ENCODE results near the gene DCLK1. TPM values are rescaled to one million over a fixed set of nuclear protein-coding genes. Genes with fewer than 3 reads are reported as not detected.

DCLK1 gene
- total RNA-seq, 2 donors from 2014 or later: 25.6 to 27.8 TPM

DNA sequence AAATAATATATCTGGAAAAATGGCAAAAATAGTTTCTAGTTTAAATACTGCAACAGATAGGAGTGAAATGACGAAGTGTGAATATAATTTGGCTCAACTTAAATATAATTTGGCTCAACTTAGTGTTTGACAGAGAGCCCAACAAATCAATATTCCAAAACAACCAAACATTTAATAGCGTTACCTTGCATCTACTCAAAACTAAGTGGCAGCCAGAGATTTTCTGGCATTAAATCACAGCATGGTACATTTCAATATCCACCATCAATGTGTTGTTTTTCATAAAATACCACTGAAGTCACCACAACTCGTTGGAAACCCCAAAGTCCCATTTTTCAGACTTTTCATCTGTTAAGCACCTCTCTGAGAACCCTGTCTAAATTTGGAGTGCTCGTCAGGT, 69.6 kb downstream of the DCLK1 start:
- H3K27me3 ChIP-seq (replicated peaks; ENCODE audit: insufficient read depth): no peaks in the 10 kb centered on the region
- no peak for ATAC-seq (ENCODE audit: insufficient number of reproducible peaks, low FRiP score, low read depth)
- TF ChIP-seq, protein P1, sequence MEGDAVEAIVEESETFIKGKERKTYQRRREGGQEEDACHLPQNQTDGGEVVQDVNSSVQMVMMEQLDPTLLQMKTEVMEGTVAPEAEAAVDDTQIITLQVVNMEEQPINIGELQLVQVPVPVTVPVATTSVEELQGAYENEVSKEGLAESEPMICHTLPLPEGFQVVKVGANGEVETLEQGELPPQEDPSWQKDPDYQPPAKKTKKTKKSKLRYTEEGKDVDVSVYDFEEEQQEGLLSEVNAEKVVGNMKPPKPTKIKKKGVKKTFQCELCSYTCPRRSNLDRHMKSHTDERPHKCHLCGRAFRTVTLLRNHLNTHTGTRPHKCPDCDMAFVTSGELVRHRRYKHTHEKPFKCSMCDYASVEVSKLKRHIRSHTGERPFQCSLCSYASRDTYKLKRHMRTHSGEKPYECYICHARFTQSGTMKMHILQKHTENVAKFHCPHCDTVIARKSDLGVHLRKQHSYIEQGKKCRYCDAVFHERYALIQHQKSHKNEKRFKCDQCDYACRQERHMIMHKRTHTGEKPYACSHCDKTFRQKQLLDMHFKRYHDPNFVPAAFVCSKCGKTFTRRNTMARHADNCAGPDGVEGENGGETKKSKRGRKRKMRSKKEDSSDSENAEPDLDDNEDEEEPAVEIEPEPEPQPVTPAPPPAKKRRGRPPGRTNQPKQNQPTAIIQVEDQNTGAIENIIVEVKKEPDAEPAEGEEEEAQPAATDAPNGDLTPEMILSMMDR (IDR thresholded peaks at IDR 0.05): no peak
- no peaks in the 10 kb centered on the region for H3K9me3 ChIP-seq
- no peaks in the 10 kb centered on the region for H3K36me3 ChIP-seq
- H3K4me3 ChIP-seq: peak overlapping the region; percentile 42
- H3K27ac ChIP-seq: peak overlapping the region in 1 of 2 donors; percentile 15
- no peak for DNase-seq (ENCODE audit: low spot score)
- H3K4me1 ChIP-seq (ENCODE audit: control insufficient read depth in 1 of 2, low read depth in 2 of 2): peaks cover 0 to 20% of the 10 kb centered on the region in 2 donors

DNA sequence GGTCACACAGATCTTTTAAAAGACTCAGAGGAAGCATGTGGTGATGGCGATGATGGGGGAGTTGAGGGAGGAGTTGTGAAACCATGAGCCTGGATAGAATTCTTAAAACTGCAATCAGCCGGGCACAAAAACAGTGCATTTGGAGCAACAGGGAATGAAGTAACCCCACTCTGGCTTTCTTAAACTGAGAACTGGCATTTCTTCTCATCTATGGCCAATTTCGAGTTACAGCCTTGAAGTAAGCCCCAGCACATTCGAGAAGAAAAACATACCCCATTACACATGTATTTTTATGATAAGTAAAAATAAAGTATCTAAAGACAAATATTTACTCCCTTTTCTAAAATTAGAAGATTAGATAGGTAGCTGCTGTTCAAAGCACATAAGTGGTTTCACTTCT, 70.1 kb downstream of the DCLK1 start:
- no peak for ATAC-seq (ENCODE audit: insufficient number of reproducible peaks, low FRiP score, low read depth)
- H3K4me3 ChIP-seq: peak overlapping the region; percentile 42
- peak overlapping the region in 1 of 2 donors; percentile 15 for H3K27ac ChIP-seq

DNA sequence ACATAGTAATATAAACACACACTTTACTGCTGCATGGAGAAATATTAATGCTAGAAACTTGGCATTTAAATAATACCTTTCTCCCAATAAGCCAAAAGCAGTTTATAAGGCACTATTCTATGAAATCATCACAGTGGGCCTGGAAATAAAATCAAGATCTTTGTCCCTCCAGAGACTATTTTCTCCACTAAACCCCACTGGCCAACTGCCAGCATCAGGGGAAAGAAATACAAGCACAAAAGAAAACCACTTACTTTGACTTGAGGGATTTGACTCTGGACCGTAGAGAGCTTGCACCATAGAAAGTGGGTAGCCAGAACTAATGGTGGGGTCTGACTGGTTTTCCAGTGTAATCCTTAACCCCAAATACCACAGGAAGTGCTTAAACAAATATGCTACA, 71.9 kb downstream of the DCLK1 start:
- peaks cover 0 to 20% of the 10 kb centered on the region in 2 donors for H3K4me1 ChIP-seq (ENCODE audit: control insufficient read depth in 1 of 2, low read depth in 2 of 2)
- no peaks in the 10 kb centered on the region for H3K36me3 ChIP-seq
- H3K27me3 ChIP-seq (replicated peaks; ENCODE audit: insufficient read depth): no peaks in the 10 kb centered on the region
- no peak overlapping the region for H3K27ac ChIP-seq
- TF ChIP-seq, protein P1 (IDR thresholded peaks at IDR 0.05): no peak
- no peak for ATAC-seq (ENCODE audit: insufficient number of reproducible peaks, low FRiP score, low read depth)
- H3K9me3 ChIP-seq: no peaks in the 10 kb centered on the region
- no peak overlapping the region for H3K4me3 ChIP-seq
- no peak for DNase-seq (ENCODE audit: low spot score)

More for the DNA sequence above, 70.1 kb downstream of the DCLK1 start:
- no peaks in the 10 kb centered on the region for H3K36me3 ChIP-seq
- TF ChIP-seq, protein P1 (IDR thresholded peaks at IDR 0.05): no peak
- no peak for DNase-seq (ENCODE audit: low spot score)
- H3K9me3 ChIP-seq: no peaks in the 10 kb centered on the region
- H3K4me1 ChIP-seq (ENCODE audit: control insufficient read depth in 1 of 2, low read depth in 2 of 2): peaks cover 0 to 20% of the 10 kb centered on the region in 2 donors
- no peaks in the 10 kb centered on the region for H3K27me3 ChIP-seq (replicated peaks; ENCODE audit: insufficient read depth)

DNA sequence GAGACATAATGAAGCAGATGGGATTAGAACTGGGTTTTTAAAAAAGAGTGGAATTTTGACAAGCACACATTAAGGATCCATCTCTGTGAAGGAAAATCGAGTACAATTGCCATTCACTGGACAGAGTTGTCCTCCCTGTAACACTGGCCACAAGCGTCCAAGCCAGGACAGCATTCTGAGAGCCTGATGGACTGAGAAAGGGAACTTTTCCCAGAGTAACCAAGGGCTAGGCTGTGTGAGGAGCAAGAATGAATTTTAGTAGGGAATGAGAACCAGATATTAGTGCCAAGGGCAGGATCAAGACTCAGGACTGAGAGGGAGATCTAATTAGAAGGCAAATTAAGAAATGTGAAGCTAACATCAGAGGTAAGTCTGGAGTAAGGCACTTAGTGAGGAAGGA, 73.1 kb downstream of the DCLK1 start:
- H3K4me3 ChIP-seq: no peak overlapping the region

DNA sequence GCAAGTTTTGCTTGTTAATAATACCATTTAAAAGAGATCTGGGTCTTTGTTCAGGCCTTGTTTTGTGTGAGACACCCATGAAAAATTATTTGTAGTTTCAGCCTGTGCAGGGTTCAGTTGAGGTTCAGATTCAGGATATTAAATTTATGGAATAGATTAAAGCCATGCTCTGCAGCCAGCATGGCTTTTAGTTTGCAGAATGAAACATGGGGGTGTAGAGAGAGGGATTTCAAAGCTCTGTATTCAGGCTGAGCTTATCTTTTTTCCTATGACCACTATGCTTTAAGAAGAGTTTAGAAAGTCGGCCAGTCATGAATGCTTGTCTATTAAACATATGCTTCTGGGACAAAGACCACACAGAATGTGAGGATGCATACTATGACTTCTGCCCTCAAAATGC, 73.6 kb downstream of the DCLK1 start:
- Histone ChIP-seq H3K36me3 (no peaks in the 10 kb centered on the region), H3K4me3 (no peak overlapping the region), H3K27ac (no peak overlapping the region), H3K4me1 (ENCODE audit: control insufficient read depth in 1 of 2, low read depth in 2 of 2) (peaks cover 0 to 20% of the 10 kb centered on the region in 2 donors), H3K27me3 (replicated peaks; ENCODE audit: insufficient read depth) (no peaks in the 10 kb centered on the region), H3K9me3 (no peaks in the 10 kb centered on the region)
- TF ChIP-seq, protein P1 (IDR thresholded peaks at IDR 0.05): no peak
- DNase-seq (ENCODE audit: low spot score) (no peak), ATAC-seq (ENCODE audit: insufficient number of reproducible peaks, low FRiP score, low read depth) (no peak)

More for the DNA sequence above, 73.1 kb downstream of the DCLK1 start:
- Histone ChIP-seq H3K27me3 (replicated peaks; ENCODE audit: insufficient read depth) (no peaks in the 10 kb centered on the region), H3K36me3 (no peaks in the 10 kb centered on the region), H3K27ac (no peak overlapping the region), H3K4me1 (ENCODE audit: control insufficient read depth in 1 of 2, low read depth in 2 of 2) (peaks cover 0 to 20% of the 10 kb centered on the region in 2 donors), H3K9me3 (no peaks in the 10 kb centered on the region)
- DNase-seq (ENCODE audit: low spot score): no peak
- TF ChIP-seq, protein P1 (IDR thresholded peaks at IDR 0.05): no peak
- ATAC-seq (ENCODE audit: insufficient number of reproducible peaks, low FRiP score, low read depth): no peak
